ENCODE results near the gene SSH3. TPM values are rescaled to one million over a fixed set of nuclear protein-coding genes. Genes with fewer than 3 reads are reported as not detected.
A peak's percentile ranks its signal among the peaks of the same experiment; 100 is the strongest.

The SSH3 gene
- total and polyA plus RNA-seq, 2 of the 8 experiments (the other 6 are each of a cell fraction or from before 2014, with no cell fraction given), result 16.9 to 19.8 TPM

- TF ChIP-seq BACH1 (IDR thresholded peaks at IDR 0.05; ENCODE audit: low read length), result no peak
- no peak for TF ChIP-seq JUND (IDR thresholded peaks at IDR 0.05; ENCODE audit: low read length)
- TF ChIP-seq CTBP2 (IDR thresholded peaks at IDR 0.05; ENCODE audit: borderline replicate concordance, insufficient read depth, insufficient read length, low read length), result no peak
- TF ChIP-seq SRF (IDR thresholded peaks at IDR 0.05; ENCODE audit: low read depth, low read length), result no peak
- no peak for TF ChIP-seq BCL11A (IDR thresholded peaks at IDR 0.05; ENCODE audit: low read depth in 2 of 2, low read length in 2 of 2)
- no peak for TF ChIP-seq ATF2 (IDR thresholded peaks at IDR 0.05; ENCODE audit: low read length)
- TF ChIP-seq SIN3A (conservative IDR thresholded peaks at IDR 0.05 in 1 of 2, IDR thresholded peaks at IDR 0.05 in 1 of 2; ENCODE audit: low read depth in 1 of 2, low read length in 2 of 2), result no peak
- H3K27ac ChIP-seq (ENCODE audit: low read depth, low read length), result no peak overlapping the region
- no peak overlapping the region for H4K5ac ChIP-seq (ENCODE audit: insufficient read length, low read depth, low read length)
- no peak overlapping the region for H2BK20ac ChIP-seq (ENCODE audit: low read length)
- no peak overlapping the region for H4K91ac ChIP-seq (replicated peaks; ENCODE audit: insufficient read length, low read length)
- peaks cover 7 to 17% (median 11%) of the 10 kb centered on the region in 4 experiments; a peak in 7 of 8 replicates for H3K36me3 ChIP-seq (ENCODE audit: control insufficient read depth in 2 of 4, insufficient read depth in 4 of 4, low read length in 3 of 4)
- H3K14ac ChIP-seq (ENCODE audit: insufficient read length), result no peak overlapping the region
- no peak overlapping the region for H4K8ac ChIP-seq (ENCODE audit: extremely low read depth, insufficient read depth, low read length)
- no peak overlapping the region for H3K4me3 ChIP-seq (ENCODE audit: extremely low read depth in 1 of 4, insufficient read depth in 2 of 4, low read depth in 3 of 4, low read length in 4 of 4)
- H3K56ac ChIP-seq (replicated peaks; ENCODE audit: insufficient read length, low read depth, low read length), result no peak overlapping the region
- H2BK120ac ChIP-seq (replicated peaks; ENCODE audit: low read depth, low read length), result no peak overlapping the region
- no peak for FAIRE-seq
- no peak overlapping the region for H3K18ac ChIP-seq (ENCODE audit: extremely low read depth, low read length)
- no peak overlapping the region; a peak in 1 of 4 replicates for H3K4me2 ChIP-seq (ENCODE audit: insufficient read depth in 1 of 2, low read depth in 2 of 2, low read length in 2 of 2)
- peak overlapping the region; percentile 55; the same call in 1 of the 2 replicates for H2BK12ac ChIP-seq (ENCODE audit: low read depth, low read length)
- H3K4ac ChIP-seq (replicated peaks; ENCODE audit: insufficient read length, low read depth, low read length), result no peak overlapping the region
- WGBS, 2 experiments (ENCODE audit: extremely low coverage in 1 of 2, insufficient coverage in 1 of 2, insufficient read length in 1 of 2, insufficient replicate concordance in 2 of 2, low coverage in 1 of 2, low lambda C conversion rate in 2 of 2, missing lambda C conversion rate in 1 of 2), result 90% methylated on average over 6 of the region's 6 CpGs; no CpG with 5 or more reads in 1 of the 2 experiments
- H2AFZ ChIP-seq (ENCODE audit: low read length), result no peak overlapping the region
- no peaks in the 10 kb centered on the region for H3K9me3 ChIP-seq (ENCODE audit: insufficient read depth in 2 of 2, low read depth in 1 of 2, low read length in 1 of 2)
- no peak overlapping the region for H3K9ac ChIP-seq (replicated peaks in 1 of 4; ENCODE audit: extremely low read depth in 1 of 4, low read depth in 3 of 4, low read length in 3 of 4)
- H3K79me2 ChIP-seq (ENCODE audit: control insufficient read depth in 1 of 2, insufficient read depth in 2 of 2, low read length in 2 of 2), result no peaks in the 10 kb centered on the region
- no peak for DNase-seq (ENCODE audit: low read depth in 1 of 2, low spot score in 2 of 2)
- peaks cover 0 to 5% of the 10 kb centered on the region in 2 experiments for H4K20me1 ChIP-seq (replicated peaks in 1 of 2; ENCODE audit: control insufficient read depth in 1 of 2, insufficient read depth in 2 of 2, low read length in 2 of 2)
- CTCF ChIA-PET (ENCODE audit: partially characterized antibody), result interaction anchor here (0.7 kb wide), 1 partner anchor 16 kb away, joined by 3 read pairs; no protein-coding TSS in a partner anchor
- H3K27me3 ChIP-seq (replicated peaks in 1 of 4; ENCODE audit: control insufficient read depth in 3 of 4, extremely low read depth in 1 of 4, insufficient read depth in 3 of 4, low read length in 3 of 4), result peaks cover 0 to 3% (median 0%) of the 10 kb centered on the region in 4 experiments; a peak in 5 of 7 replicates
- H3K4me1 ChIP-seq (replicated peaks in 1 of 4; ENCODE audit: control insufficient read depth in 3 of 4, insufficient read depth in 4 of 4, low read length in 3 of 4), result peaks cover 0 to 16% (median 13%) of the 10 kb centered on the region in 4 experiments; a peak in 6 of 7 replicates
- H3K79me1 ChIP-seq (ENCODE audit: low read depth, low read length), result 0 out of 2 replicates have a peak, but pooled peaks cover 1% of the 10 kb centered on the region
- H3K23ac ChIP-seq (ENCODE audit: insufficient read length), result no peak overlapping the region
- no peaks in the 10 kb centered on the region; the same call in 1 of the 2 replicates for H3K23me2 ChIP-seq (ENCODE audit: low read depth, low read length)
- POLR2A ChIA-PET (ENCODE audit: partially characterized antibody), result no interaction called here
- no peak overlapping the region for H2BK15ac ChIP-seq (ENCODE audit: low read length)
- no peak overlapping the region for H2BK5ac ChIP-seq (ENCODE audit: low read depth, low read length)
- no peak overlapping the region for H2AK5ac ChIP-seq (ENCODE audit: low read depth, low read length)
These were observed 42.9 kb upstream of the SSH3 start for GRCh38 chr11:67260406-67260805.
